Calu3 (cell line): ENCODE data around the gene OTOG. TPM values are rescaled to one million over a fixed set of nuclear protein-coding genes. Genes with fewer than 3 reads are reported as not detected.

Experiments
- BruUV-seq: library from RNA; stranded (reverse); fragments of 400-500 nt; replicated peaks from 2 replicates; lab custom pipeline; 2021; lab: Mats Ljungman, UMichigan
- CTCF ChIA-PET: fragments of 300-600 bp; sonication (Branson Sonifier 250); formaldehyde crosslinking; loops from one replicate; lab custom pipeline; 2022; ENCODE audit warnings: antibody characterized with exemption; lab: Charles Lee
- DNase-seq: peaks from one replicate; pipeline ENCODE4 v3.0.0; 2022
- H3K27ac Mint-ChIP-seq: one replicate; pipeline ENCODE4 v1.8.0; 2022; ENCODE audit warnings: mixed read lengths; ENCODE audit not compliant: unreplicated experiment
- H3K27me3 Mint-ChIP-seq: one replicate; pipeline ENCODE4 v1.8.0; 2022; ENCODE audit warnings: mixed read lengths; ENCODE audit not compliant: unreplicated experiment
- H3K36me3 Mint-ChIP-seq: one replicate; pipeline ENCODE4 v1.8.0; 2022; ENCODE audit warnings: mild to moderate bottlenecking, moderate library complexity, mixed read lengths; ENCODE audit not compliant: insufficient read depth, unreplicated experiment
- H3K4me1 Mint-ChIP-seq: one replicate; pipeline ENCODE4 v1.8.0; 2022; ENCODE audit warnings: mild to moderate bottlenecking, low read depth, mixed read lengths; ENCODE audit not compliant: unreplicated experiment
- H3K4me3 Mint-ChIP-seq: one replicate; pipeline ENCODE4 v1.8.0; 2022; ENCODE audit warnings: mild to moderate bottlenecking, low read depth, moderate library complexity, mixed read lengths; ENCODE audit not compliant: unreplicated experiment
- H3K9me3 Mint-ChIP-seq: one replicate; pipeline ENCODE4 v1.8.0; 2022; ENCODE audit warnings: low read depth, mixed read lengths; ENCODE audit not compliant: unreplicated experiment
- CTCF ChIP-seq: fragments of 200-600 bp; IDR thresholded peaks from one replicate; pipeline ENCODE4 v1.8.0; 2022; ENCODE audit warnings: antibody characterized with exemption; ENCODE audit not compliant: unreplicated experiment
- intact Hi-C: fragments of 100-400 bp; cut with micrococcal nuclease; formaldehyde crosslinking; loops from one replicate; pipeline ENCODE4 v1.10.0; 2022; ENCODE audit not compliant: unreplicated experiment
- total RNA-seq: library from RNA; stranded (reverse); gene quantifications from 2 replicates; pipeline ENCODE4 v1.2.3, GENCODE V29; 2022

The OTOG gene
- total RNA-seq, 1 experiment from 2014 or later = not detected

DNA sequence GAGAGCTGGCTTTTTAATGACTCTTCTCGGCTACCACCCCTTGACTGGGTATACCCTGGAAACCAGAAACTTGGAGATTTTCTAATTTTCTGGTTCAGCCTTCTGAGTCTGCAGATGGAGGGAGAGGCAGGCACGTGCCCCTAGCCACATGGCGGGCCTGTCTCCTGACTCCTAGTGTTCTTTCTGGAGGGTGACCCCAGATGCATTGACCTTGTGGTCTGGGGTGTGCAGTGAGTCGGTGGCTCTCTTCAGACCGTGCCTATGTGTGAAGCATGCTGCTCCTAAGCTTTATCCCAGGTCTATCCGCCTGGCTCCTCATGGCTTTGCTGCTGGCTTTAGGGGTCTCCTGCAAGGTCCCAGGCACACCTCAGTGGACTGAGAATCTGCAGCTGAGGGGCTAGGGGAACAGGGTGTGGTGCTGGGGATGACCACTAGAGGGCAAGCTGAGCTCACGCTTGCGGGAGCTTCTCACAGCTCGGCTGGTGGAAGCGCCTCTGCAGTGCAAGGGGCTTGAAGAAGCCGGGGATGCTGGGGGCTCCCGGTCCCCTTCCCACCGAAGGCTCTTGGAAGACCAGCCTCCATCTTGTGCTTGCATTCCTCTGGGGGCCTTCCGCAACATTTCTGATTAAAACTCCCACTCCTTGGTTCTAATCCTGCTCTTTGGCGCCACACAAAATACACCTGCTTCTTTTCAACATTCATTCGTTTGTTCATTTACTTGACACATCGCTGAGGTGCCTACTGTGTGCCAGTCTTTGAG, 51.8 kb downstream of the OTOG start:
- Mint-ChIP-seq H3K36me3 (no peaks in the 10 kb centered on the region), H3K27me3 (peaks cover 47% of the 10 kb centered on the region), H3K4me1 (peaks cover 8% of the 10 kb centered on the region), H3K9me3 (no peaks in the 10 kb centered on the region), H3K27ac (no peak overlapping the region), H3K4me3 (no peak overlapping the region)
- intact Hi-C loops = loop anchor here (1.0 kb wide), 1 partner anchor 131 kb away; no protein-coding TSS in a partner anchor
- CTCF ChIA-PET = interaction anchor here (0.7 to 5.0 kb wide), 5 partner anchors 57 to 379 kb away, joined by 3 to 70 read pairs (median 5); partner anchors contain the start of gene MYOD1
- TF ChIP-seq CTCF = peak; percentile 97
- BruUV-seq = no TSS peak
- DNase-seq = peak; percentile 84

GRCh38 chr11:17599460-17599925, 52.4 kb downstream of the OTOG start:
- DNase-seq = no peak
- Mint-ChIP-seq H3K4me1 (peaks cover 8% of the 10 kb centered on the region), H3K27me3 (peaks cover 41% of the 10 kb centered on the region), H3K9me3 (no peaks in the 10 kb centered on the region), H3K36me3 (no peaks in the 10 kb centered on the region), H3K4me3 (no peak overlapping the region), H3K27ac (no peak overlapping the region)
- no peak for TF ChIP-seq CTCF
- CTCF ChIA-PET = interaction anchor here (0.7 to 5.0 kb wide), 5 partner anchors 58 to 379 kb away, joined by 3 to 70 read pairs (median 5); partner anchors contain the start of gene MYOD1
- intact Hi-C loops = loop anchor here (1.0 kb wide), 1 partner anchor 131 kb away; no protein-coding TSS in a partner anchor
- no TSS peak for BruUV-seq

GRCh38 chr11:17600316-17601255, 53.5 kb downstream of the OTOG start:
- BruUV-seq = no TSS peak
- intact Hi-C loops = loop anchor here (2.0 to 5.0 kb wide), 2 partner anchors 378 to 602 kb away; no protein-coding TSS in a partner anchor
- DNase-seq = no peak
- Mint-ChIP-seq H3K36me3 (no peaks in the 10 kb centered on the region), H3K4me3 (no peak overlapping the region), H3K27ac (no peak overlapping the region), H3K4me1 (peaks cover 8% of the 10 kb centered on the region), H3K9me3 (no peaks in the 10 kb centered on the region), H3K27me3 (peaks cover 39% of the 10 kb centered on the region)
- TF ChIP-seq CTCF = no peak
- CTCF ChIA-PET = interaction anchor here (1.0 to 5.0 kb wide), 2 partner anchors 130 to 378 kb away, joined by 3 to 70 read pairs; no protein-coding TSS in a partner anchor

- TF ChIP-seq CTCF = no peak
- CTCF ChIA-PET = interaction anchor here (1.0 to 5.0 kb wide), 2 partner anchors 129 to 377 kb away, joined by 3 to 70 read pairs; no protein-coding TSS in a partner anchor
- H3K27me3 Mint-ChIP-seq = peaks cover 39% of the 10 kb centered on the region
- H3K4me3 Mint-ChIP-seq = no peak overlapping the region
- intact Hi-C loops = loop anchor here (2.0 to 5.0 kb wide), 2 partner anchors 378 to 601 kb away; no protein-coding TSS in a partner anchor
- no TSS peak for BruUV-seq
- no peaks in the 10 kb centered on the region for H3K36me3 Mint-ChIP-seq
- no peak overlapping the region for H3K27ac Mint-ChIP-seq
- H3K9me3 Mint-ChIP-seq = no peaks in the 10 kb centered on the region
- H3K4me1 Mint-ChIP-seq = peaks cover 8% of the 10 kb centered on the region
- peak; percentile 26 for DNase-seq
Observed at GRCh38 chr11:17601256-17601671, 54.2 kb downstream of the OTOG start.
